NCI-H2107 treated with DMSO at 0.1 percent for 48 hours (cell line): ENCODE results near the gene PAXX.

Source experiments
- DNase-seq: peaks from one replicate; lab custom pipeline; 2025; ENCODE audit not compliant: unreplicated experiment; lab: John Stamatoyannopoulos, UW

Gene PAXX

GRCh38 chr9:136952876-136953770, 39.1 kb upstream of the PAXX start:
- no peak for DNase-seq

GRCh38 chr9:136953771-136954269, 38.4 kb upstream of the PAXX start:
- no peak for DNase-seq

GRCh38 chr9:136954270-136955083, 37.7 kb upstream of the PAXX start:
- DNase-seq = no peak

DNA sequence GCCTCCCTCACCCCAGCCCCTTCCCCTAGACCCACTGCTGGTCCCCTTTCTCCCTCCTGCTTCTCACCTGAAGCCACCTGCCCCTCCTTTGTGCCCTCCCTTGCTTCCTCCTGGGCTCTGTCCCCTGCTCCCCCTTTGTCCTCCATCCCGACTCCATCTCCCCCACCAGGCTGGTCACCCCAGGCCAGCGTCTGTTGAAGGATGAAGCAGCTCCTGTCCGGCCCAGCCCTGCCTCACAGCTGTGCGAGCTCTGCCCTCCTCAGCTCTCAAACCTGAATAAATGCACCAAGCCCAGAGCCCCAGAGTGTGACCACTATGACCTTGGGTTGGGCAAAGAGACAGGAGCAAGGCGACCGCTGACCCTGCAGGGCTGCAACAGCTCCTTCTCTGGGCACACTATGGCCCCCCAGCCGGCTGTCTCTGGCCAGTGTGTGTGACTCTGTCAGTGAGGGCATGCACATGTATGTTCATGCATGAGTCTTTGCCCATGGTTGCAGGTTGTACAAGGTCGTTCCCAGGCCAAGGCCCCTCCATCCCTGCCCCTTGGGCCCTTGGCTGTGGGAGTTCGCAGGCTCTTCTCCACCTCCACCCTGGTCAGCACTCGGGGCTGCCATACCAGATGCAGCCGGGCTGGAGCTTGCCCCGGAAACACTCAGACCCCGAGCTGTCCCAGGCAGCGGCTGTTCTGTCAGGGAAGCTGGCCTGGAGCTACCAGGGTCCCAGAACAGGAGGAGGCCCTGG, 36.9 kb upstream of the PAXX start:
- no peak for DNase-seq

DNA sequence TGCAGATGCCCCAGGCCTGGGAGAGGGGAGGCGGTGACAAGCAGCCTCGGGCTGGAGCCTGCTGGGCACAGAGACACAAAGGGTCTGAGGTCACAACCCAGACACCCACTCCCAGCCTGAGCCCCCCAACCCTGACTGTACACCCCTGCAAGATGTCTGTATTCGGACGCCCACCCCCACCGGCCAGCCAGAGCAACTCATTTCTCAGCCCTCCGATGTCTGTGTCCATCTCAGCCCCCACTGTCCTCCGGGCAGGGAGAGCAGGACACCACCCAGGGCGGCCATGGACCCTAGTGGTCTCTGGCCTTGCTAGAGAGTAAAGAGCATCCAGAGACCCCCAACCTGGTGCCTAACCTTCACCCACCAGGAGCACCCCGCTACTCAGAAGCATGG, 36.3 kb upstream of the PAXX start:
- DNase-seq = no peak

DNA sequence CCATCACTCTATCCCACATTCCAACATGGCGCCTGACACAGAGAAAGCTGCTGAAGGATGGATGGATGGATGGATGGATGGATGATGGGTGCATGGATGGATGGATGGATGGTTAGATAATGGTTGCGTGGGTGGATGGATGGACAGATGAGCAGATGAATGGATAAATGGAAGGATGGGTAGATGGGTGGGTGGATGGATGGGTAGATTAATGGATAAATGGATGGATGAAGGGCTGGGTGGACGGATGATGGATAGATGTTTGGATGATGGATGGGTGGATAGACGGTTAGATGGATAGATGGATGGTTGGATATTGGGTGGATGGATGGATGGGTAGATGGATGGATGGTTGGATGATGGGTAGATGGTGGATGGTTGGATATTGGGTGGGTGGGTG, 35.6 kb upstream of the PAXX start:
- DNase-seq = no peak

DNA sequence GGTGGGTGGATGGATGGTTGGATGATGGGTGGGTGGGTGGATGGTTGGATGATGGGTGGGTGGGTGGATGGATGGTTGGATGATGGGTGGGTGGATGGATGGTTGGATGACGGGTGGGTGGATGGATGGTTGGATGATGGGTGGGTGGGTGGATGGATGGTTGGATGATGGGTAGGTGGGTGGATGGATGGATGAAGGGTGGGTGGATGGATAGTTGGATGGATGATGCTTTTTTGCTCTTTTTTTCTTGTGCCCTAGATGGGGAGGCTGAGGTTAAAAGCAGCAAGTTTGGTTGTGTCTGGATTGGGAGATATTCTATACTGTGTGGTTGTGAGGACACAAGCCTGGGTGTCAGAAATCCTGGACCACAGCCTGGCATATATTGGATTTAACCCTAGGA, 34.8 kb upstream of the PAXX start:
- DNase-seq = no peak

- no peak for DNase-seq
These were observed 34.3 kb upstream of the PAXX start for GRCh38 chr9:136957901-136958300.

DNA sequence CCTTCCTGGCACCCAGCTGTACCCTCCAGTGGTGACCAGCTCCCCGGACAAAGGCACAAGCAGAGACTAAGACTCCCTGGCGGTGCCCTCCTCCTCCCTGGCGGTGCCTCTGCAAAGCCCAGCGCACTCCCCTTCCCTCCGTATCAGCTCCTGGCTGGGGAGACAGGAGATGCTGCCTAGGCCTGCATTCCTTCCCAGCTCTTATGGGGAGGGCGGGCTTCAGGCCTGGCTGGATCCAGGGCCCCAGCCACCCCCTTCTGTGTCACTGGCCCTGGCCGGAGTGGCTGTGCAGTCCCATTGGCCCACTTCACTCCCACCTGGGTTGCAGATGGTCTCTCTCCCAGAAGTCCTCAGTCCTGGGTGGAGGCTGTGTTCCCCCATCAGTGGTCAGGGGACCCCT, 33.7 kb upstream of the PAXX start:
- no peak for DNase-seq

DNA sequence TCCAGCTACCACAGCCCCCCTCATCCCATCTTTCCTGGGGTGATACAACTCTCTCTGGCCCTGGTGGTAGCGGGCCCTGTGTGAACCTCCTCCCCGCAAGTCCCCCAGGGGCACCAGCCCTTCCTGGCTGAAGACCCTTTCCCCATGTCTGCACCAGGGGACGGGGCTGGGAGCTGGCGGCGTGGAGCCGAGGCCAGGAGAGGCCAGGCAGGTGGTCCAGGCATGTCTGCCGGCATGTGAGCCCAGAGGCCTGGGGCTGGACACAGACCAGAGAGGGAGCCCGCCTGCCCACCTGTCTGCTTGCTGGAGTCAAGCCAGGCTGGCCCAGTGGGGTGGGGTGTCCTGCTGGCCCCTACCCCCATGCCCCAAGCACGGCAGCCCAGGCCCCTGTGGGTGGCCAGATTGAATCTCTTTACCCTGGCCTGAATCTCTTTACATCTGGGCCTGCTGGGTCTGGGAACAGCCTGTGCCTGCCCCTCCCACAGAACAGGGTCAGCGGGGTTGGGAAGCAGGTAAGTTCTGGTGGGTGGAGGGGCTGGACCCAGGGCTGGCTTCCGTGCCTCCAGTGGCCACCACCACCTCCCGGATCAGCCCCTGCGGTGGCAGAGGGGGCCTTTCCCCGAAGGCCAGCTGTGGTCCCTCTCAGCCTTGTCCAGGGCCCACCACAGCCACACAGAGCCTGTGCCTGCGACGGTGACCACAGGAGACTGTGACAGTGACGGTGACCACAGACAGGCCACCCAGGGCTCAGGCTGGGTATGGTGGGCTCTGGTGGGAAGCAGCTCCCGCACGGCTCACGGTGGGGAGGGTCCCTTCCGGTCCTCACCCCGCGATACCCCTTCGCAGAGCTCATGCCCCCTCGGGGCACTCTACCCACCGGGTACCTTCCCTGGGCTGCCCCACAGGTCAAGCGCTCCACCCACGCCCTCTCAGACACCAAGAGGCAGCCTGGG, 33.0 kb upstream of the PAXX start:
- no peak for DNase-seq

- no peak for DNase-seq
These were observed 31.8 kb upstream of the PAXX start for GRCh38 chr9:136960212-136960937.

DNA sequence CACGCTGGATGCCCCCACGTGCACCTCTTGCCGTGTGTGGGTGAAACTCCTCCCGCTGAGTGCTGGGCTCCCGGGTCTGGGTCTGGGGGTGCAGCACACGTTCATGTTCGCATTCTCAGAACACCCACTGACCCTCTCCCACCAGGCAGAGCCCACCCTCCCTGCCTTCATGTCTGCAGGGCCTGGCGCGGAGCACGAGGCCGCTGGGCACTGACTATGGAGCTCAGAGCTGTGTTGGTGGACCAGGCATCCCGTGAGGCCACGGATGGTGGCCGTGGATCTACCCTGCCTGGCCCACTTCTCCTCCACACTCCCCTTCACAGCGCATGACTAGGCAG, 31.3 kb upstream of the PAXX start:
- DNase-seq = no peak

GRCh38 chr9:136961279-136962065, 30.8 kb upstream of the PAXX start:
- no peak for DNase-seq

GRCh38 chr9:136962163-136962562, 30.1 kb upstream of the PAXX start:
- DNase-seq = no peak

DNA sequence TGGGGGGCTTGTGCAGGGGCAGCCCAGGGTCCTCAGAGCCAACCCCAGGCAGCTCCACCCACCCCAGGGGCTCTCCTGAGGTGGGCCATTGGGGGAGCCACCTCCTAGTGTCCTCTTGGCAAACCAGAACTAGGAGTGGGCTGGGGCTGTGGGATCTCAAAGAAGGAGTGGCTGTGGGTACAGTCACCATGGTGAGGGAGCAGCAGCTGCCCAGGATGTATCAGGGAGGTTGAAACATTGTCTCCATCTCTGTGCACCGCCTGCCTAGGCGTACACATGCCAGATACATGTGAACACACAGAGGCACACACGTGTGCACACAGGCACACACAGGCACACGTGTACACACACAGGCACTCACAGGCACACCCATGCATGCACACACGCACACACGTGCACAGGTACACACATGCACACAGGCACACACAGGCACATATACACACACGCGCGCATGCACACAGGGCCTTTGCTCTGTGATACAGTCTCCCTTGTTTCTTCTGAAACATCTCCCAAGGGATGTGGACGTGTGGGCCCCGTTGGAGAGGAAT, 29.4 kb upstream of the PAXX start:
- no peak for DNase-seq

DNA sequence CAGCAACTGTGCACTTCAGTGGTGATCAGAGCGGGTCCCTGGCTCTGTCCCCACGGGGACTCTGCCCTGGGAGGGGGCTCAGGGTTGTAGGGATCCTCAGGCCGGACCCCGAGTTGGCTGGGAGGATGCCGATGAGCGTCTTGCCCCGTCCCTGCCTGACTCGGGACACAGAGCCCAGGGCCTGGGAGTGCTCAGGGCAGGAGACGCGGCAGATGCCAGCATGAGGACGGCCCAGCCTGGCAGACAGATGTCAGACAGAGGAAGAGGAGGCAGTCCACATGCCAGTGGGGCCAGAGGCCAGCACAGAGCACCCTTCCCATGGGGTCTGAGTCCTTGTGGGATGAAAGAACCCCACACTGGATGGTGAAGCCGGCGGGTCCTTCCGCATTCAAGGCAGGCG, 28.9 kb upstream of the PAXX start:
- no peak for DNase-seq

- no peak for DNase-seq
These were observed 28.5 kb upstream of the PAXX start for GRCh38 chr9:136963751-136964150.

DNA sequence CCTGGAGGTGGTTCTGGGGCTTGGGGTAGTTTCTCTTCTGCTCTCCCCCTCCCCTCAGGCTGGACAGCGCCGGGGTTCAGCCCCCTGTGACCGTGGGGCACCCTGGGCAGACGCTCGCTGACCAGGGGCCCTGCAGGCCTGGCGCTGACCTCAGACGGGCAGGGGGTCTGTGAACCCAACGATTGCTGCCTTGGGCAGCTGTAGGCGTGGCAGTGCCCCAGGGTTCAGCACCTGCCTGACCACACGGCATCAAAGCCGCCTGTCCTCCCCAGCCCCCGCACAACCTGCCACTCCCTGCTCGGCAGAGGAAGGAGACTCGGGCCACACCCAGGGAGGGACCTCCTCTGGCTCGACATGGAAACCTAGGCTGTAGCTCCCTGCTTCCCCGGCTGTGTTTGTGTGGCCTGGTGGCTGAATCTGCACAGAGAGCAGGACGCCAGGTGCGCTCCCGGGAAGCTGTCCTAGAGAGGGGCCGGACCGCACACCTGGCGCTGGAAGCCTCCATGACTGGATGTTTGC, 28.0 kb upstream of the PAXX start:
- DNase-seq = peak; percentile 45
